CD8-positive, alpha-beta memory T cell (primary cell): Measurements from ENCODE around the gene NEK9. TPM values are rescaled to one million over a fixed set of nuclear protein-coding genes. Genes with fewer than 3 reads are reported as not detected.

Experiments
- CTCF ChIA-PET: fragments of 350-600 bp; sonication (Branson Sonifier 250); formaldehyde crosslinking; loops from one replicate; lab custom pipeline; 2021; ENCODE audit warnings: antibody characterized with exemption; lab: Charles Lee
- POLR2A ChIA-PET: fragments of 350-600 bp; sonication (Branson Sonifier 250); formaldehyde crosslinking; loops from one replicate; lab custom pipeline; 2021; ENCODE audit warnings: antibody characterized with exemption; lab: Charles Lee
- DNase-seq, 5 donors: peaks; one replicate each; pipeline versions ENCODE4 v3.0.0 to v3.0.0-alpha.2; 2020 to 2022; ENCODE audit warnings: mixed read lengths in 1 of 5
- H3K27ac ChIP-seq: one replicate; pipeline ENCODE4 v1.7.0; 2013; ENCODE audit warnings: low read depth, mild to moderate bottlenecking, low read length, moderate library complexity
- H3K27me3 ChIP-seq: 2 replicates; pipeline ENCODE4 v1.7.0; 2013; ENCODE audit warnings: low read length, mild to moderate bottlenecking; ENCODE audit not compliant: insufficient read depth, poor library complexity, severe bottlenecking
- H3K36me3 ChIP-seq: 2 replicates; pipeline ENCODE4 v1.7.0; 2013; ENCODE audit warnings: mild to moderate bottlenecking, low read length, moderate library complexity; ENCODE audit not compliant: insufficient read depth
- H3K4me1 ChIP-seq: 2 replicates; pipeline ENCODE4 v1.7.0; 2013; ENCODE audit warnings: mild to moderate bottlenecking, low read length, moderate library complexity; ENCODE audit not compliant: insufficient read depth
- H3K4me3 ChIP-seq: 2 replicates; pipeline ENCODE4 v1.7.0; 2013; ENCODE audit warnings: mild to moderate bottlenecking, low read length
- H3K9me3 ChIP-seq: 2 replicates; pipeline ENCODE4 v1.7.0; 2013; ENCODE audit warnings: mild to moderate bottlenecking, low read length
- H3K27ac Mint-ChIP-seq, 8 donors: one replicate each; pipeline ENCODE4 v1.8.0; 2020 to 2021; ENCODE audit warnings: mixed read lengths in 8 of 8, mild to moderate bottlenecking in 6 of 8, inconsistent platforms in 3 of 8, moderate library complexity in 3 of 8
- H3K27me3 Mint-ChIP-seq, 2 donors: one replicate each; pipeline ENCODE4 v1.8.0; 2020 to 2021; ENCODE audit warnings: mixed read lengths in 2 of 2, mild to moderate bottlenecking in 1 of 2, moderate library complexity in 1 of 2
- H3K36me3 Mint-ChIP-seq, 3 donors: one replicate each; pipeline ENCODE4 v1.8.0; 2020 to 2021; ENCODE audit warnings: mixed read lengths in 3 of 3, inconsistent platforms in 1 of 3, mild to moderate bottlenecking in 1 of 3
- H3K4me1 Mint-ChIP-seq, 3 donors: one replicate each; pipeline ENCODE4 v1.8.0; 2020 to 2021; ENCODE audit warnings: mixed read lengths in 3 of 3, inconsistent platforms in 1 of 3, mild to moderate bottlenecking in 1 of 3
- H3K4me3 Mint-ChIP-seq, 7 donors: one replicate each; pipeline ENCODE4 v1.8.0; 2020 to 2021; ENCODE audit warnings: mixed read lengths in 7 of 7, mild to moderate bottlenecking in 6 of 7, moderate library complexity in 4 of 7, inconsistent platforms in 2 of 7
- H3K9me3 Mint-ChIP-seq, 5 donors: one replicate each; pipeline ENCODE4 v1.8.0; 2020 to 2022; ENCODE audit warnings: mixed read lengths in 5 of 5, mild to moderate bottlenecking in 3 of 5, moderate library complexity in 2 of 5, inconsistent platforms in 1 of 5
- polyA plus RNA-seq: library from polyadenylated mRNA; unstranded; fragments of 300-500 nt; fragmentation: Illumina TruSeq; gene quantifications from one replicate; pipeline ENCODE4 v1.2.3, GENCODE V29; 2021
- total RNA-seq, 2 experiments: library from RNA; stranded (reverse); gene quantifications; one replicate each; pipeline ENCODE4 v1.2.3, GENCODE V29; 2021

The NEK9 gene
- total and polyA plus RNA-seq, 3 experiments from 2014 or later: 18.0 to 74.0 (median 72.2) TPM

GRCh38 chr14:75091251-75091650, 35.6 kb downstream of the NEK9 start:
- Histone ChIP-seq H3K4me1 (no peaks in the 10 kb centered on the region), H3K36me3 (peaks cover 51% of the 10 kb centered on the region), H3K9me3 (no peaks in the 10 kb centered on the region), H3K27me3 (no peaks in the 10 kb centered on the region), H3K4me3 (no peak overlapping the region), H3K27ac (no peak overlapping the region)
- Mint-ChIP-seq H3K27me3 (no peaks in the 10 kb centered on the region), H3K4me3 (no peak overlapping the region), H3K36me3 (peaks cover 8 to 78% (median 17%) of the 10 kb centered on the region in 3 donors), H3K9me3 (no peaks in the 10 kb centered on the region), H3K4me1 (no peaks in the 10 kb centered on the region), H3K27ac (peak overlapping the region in 1 of 8 donors; percentile 7)
- CTCF ChIA-PET: interaction anchor here (1.3 to 3.8 kb wide), 3 partner anchors 10 to 230 kb away, joined by 3 to 37 read pairs (median 7); no protein-coding TSS in a partner anchor
- POLR2A ChIA-PET: no interaction called here
- DNase-seq: no peak

DNA sequence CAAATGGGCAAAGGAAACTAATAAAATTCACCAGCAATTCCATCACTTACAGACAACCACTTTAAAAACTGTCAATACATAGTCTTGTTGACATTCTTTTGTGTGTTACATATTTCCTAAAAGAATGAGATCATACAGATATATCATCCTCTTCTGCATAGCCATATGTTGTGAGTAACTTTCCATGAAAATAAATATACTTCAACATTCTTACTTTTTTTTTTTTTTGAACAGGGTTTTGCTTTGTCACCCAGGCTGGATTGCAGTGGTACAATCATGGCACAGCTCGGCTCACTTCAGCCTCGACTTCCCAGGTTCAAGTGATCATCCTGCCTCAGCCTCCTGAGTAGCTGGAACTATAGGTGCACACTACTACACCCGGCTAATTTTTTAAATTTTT, 36.5 kb downstream of the NEK9 start:
- peak overlapping the region in 1 of 8 donors; percentile 56 for H3K27ac Mint-ChIP-seq
- peaks cover 8 to 77% (median 19%) of the 10 kb centered on the region in 3 donors for H3K36me3 Mint-ChIP-seq
- Histone ChIP-seq H3K27ac (no peak overlapping the region), H3K27me3 (no peaks in the 10 kb centered on the region), H3K9me3 (no peaks in the 10 kb centered on the region), H3K4me3 (no peak overlapping the region), H3K36me3 (peaks cover 52% of the 10 kb centered on the region), H3K4me1 (no peaks in the 10 kb centered on the region)
- no peaks in the 10 kb centered on the region for H3K4me1 Mint-ChIP-seq
- no peak for DNase-seq
- CTCF ChIA-PET: interaction anchor here (1.5 to 3.8 kb wide), 2 partner anchors 144 to 229 kb away, joined by 7 to 37 read pairs; no protein-coding TSS in a partner anchor
- no peaks in the 10 kb centered on the region for H3K27me3 Mint-ChIP-seq
- no peaks in the 10 kb centered on the region for H3K9me3 Mint-ChIP-seq
- POLR2A ChIA-PET: no interaction called here
- no peak overlapping the region for H3K4me3 Mint-ChIP-seq

DNA sequence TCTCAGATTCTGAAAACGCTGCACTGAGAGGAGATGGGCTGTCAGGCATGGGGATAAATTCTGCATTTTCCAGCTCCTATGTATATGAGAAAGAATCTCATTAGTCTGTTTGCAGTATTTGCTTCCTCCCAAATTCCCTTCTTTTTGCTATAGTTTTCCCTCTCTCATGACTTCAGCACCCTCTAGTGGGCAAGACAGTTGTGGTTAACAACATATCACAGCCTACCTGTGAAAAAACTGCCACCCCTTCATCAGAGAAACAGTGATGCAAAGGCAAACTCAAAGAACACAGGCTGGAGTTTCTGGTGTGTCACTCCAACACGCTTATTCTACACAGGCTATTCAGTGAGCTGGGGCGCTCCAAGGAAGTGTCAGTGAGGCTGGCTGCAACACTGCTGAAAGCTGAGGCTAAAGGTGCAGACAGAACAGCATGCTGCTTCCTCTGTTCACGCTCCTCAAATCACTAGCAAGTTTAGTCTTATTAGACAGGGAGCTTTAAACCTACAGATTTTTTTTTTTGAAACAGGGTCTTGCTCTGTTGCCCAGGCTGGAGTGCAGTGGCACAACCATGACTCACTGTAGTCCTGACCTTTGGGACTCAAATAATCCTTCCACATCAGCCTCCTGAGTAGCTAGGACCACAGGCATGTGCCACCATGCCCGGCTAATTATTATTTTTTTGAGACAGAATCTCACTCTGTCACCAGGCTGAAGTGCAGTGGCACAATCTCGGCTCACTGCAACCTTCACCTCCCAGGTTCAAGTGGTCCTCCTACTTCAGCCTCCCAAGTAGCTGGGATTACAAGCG, 38.1 kb downstream of the NEK9 start:
- Histone ChIP-seq H3K36me3 (peaks cover 54% of the 10 kb centered on the region), H3K9me3 (no peaks in the 10 kb centered on the region), H3K27me3 (no peaks in the 10 kb centered on the region), H3K4me1 (no peaks in the 10 kb centered on the region), H3K27ac (no peak overlapping the region), H3K4me3 (no peak overlapping the region)
- ChIA-PET CTCF (interaction anchor here (0.7 to 3.8 kb wide), 30 partner anchors 10 to 480 kb away, joined by 3 to 37 read pairs (median 5); partner anchors contain the start of genes ACYP1 and RPS6KL1), POLR2A (interaction anchor here (0.6 to 1.2 kb wide), 2 partner anchors 25 to 85 kb away, joined by 3 read pairs; partner anchors contain the start of gene ACYP1)
- H3K36me3 Mint-ChIP-seq: peaks cover 3 to 79% (median 22%) of the 10 kb centered on the region in 3 donors
- no peaks in the 10 kb centered on the region for H3K9me3 Mint-ChIP-seq
- no peak overlapping the region for H3K27ac Mint-ChIP-seq
- no peaks in the 10 kb centered on the region for H3K4me1 Mint-ChIP-seq
- peak in 3 of 5 donors; percentile 14 to 34 (median 32) for DNase-seq
- no peak overlapping the region for H3K4me3 Mint-ChIP-seq
- H3K27me3 Mint-ChIP-seq: no peaks in the 10 kb centered on the region

- H3K27me3 ChIP-seq: no peaks in the 10 kb centered on the region
- ChIA-PET POLR2A (interaction anchor here (0.6 to 1.2 kb wide), 2 partner anchors 25 to 85 kb away, joined by 3 read pairs; partner anchors contain the start of gene ACYP1), CTCF (interaction anchor here (0.7 to 3.8 kb wide), 29 partner anchors 10 to 479 kb away, joined by 3 to 37 read pairs (median 5); partner anchors contain the start of genes ACYP1 and RPS6KL1)
- Mint-ChIP-seq H3K4me3 (no peak overlapping the region), H3K9me3 (no peaks in the 10 kb centered on the region), H3K27ac (peak overlapping the region in 1 of 8 donors; percentile 75), H3K27me3 (no peaks in the 10 kb centered on the region), H3K4me1 (no peaks in the 10 kb centered on the region), H3K36me3 (peaks cover 3 to 82% (median 24%) of the 10 kb centered on the region in 3 donors)
- H3K36me3 ChIP-seq: peaks cover 55% of the 10 kb centered on the region
- no peaks in the 10 kb centered on the region for H3K9me3 ChIP-seq
- H3K4me1 ChIP-seq: no peaks in the 10 kb centered on the region
- DNase-seq: no peak
- H3K27ac ChIP-seq: no peak overlapping the region
- H3K4me3 ChIP-seq: no peak overlapping the region
These were observed 38.7 kb downstream of the NEK9 start for GRCh38 chr14:75088153-75088552.

DNA sequence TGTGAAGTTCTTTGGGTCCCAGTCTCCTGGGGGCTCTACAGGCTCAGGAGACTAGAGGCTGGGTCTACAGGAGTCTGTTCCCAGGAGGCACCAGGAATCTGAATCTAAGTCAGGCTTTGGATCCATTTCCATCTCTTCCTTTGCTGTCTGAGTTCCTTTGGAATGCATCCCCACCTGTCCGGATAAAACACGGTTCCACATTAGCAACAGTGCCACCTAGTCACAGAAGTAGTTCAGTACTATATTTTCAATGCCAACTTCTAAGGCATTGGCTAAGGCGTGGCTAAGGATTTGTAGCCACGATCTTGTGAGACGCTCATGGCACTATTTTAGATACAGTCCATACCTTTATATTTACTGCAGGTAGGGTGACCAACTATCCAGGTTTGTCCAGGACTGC, 42.3 kb downstream of the NEK9 start:
- no peak overlapping the region for H3K4me3 ChIP-seq
- CTCF ChIA-PET: interaction anchor here (1.0 to 1.8 kb wide), 2 partner anchors 137 to 224 kb away, joined by 3 to 5 read pairs; no protein-coding TSS in a partner anchor
- H3K27ac ChIP-seq: no peak overlapping the region
- Mint-ChIP-seq H3K4me3 (no peak overlapping the region), H3K36me3 (peaks cover 3 to 79% (median 28%) of the 10 kb centered on the region in 3 donors), H3K27me3 (no peaks in the 10 kb centered on the region), H3K4me1 (no peaks in the 10 kb centered on the region), H3K9me3 (no peaks in the 10 kb centered on the region), H3K27ac (no peak overlapping the region)
- H3K27me3 ChIP-seq: no peaks in the 10 kb centered on the region
- DNase-seq: no peak
- no peaks in the 10 kb centered on the region for H3K9me3 ChIP-seq
- no peaks in the 10 kb centered on the region for H3K4me1 ChIP-seq
- POLR2A ChIA-PET: no interaction called here
- H3K36me3 ChIP-seq: peaks cover 46% of the 10 kb centered on the region

GRCh38 chr14:75083271-75083670, 43.6 kb downstream of the NEK9 start:
- Mint-ChIP-seq H3K4me1 (no peaks in the 10 kb centered on the region), H3K27me3 (no peaks in the 10 kb centered on the region), H3K36me3 (peaks cover 3 to 74% (median 25%) of the 10 kb centered on the region in 3 donors), H3K4me3 (no peak overlapping the region), H3K9me3 (no peaks in the 10 kb centered on the region), H3K27ac (peak overlapping the region in 1 of 8 donors; percentile 56)
- POLR2A ChIA-PET: no interaction called here
- Histone ChIP-seq H3K27me3 (no peaks in the 10 kb centered on the region), H3K36me3 (peaks cover 43% of the 10 kb centered on the region), H3K9me3 (no peaks in the 10 kb centered on the region), H3K27ac (no peak overlapping the region), H3K4me3 (no peak overlapping the region), H3K4me1 (no peaks in the 10 kb centered on the region)
- DNase-seq: no peak
- CTCF ChIA-PET: interaction anchor here (0.8 to 1.8 kb wide), 3 partner anchors 16 to 225 kb away, joined by 3 to 5 read pairs (median 4); no protein-coding TSS in a partner anchor

DNA sequence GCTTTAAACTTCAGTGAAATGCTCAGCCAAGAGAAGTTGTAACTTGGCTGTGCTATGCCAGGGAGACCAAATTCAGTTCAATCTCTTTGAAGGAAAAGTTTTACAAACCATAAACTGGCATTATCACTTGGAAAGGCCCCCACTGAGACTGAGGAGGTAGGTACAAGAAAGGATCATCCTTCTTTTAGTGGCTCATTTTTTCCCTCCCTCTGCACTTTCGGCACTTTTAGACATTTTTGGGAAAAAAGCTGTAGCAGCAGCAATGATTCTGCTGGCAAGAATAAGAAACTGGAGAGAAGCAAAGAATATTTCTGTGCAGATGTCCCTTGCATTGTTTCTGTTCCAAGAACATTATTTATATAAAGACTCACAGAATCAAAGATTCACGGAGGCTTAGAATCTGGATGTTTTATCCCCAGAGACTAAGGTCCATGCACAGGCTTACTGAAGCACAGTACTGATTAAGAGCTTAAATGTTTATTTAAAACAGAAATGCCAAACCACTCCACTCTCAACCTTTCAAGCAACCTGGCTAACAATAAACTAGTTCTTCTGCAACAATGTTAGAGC, 45.1 kb downstream of the NEK9 start:
- H3K36me3 ChIP-seq: peaks cover 28% of the 10 kb centered on the region
- H3K27me3 ChIP-seq: no peaks in the 10 kb centered on the region
- H3K4me1 Mint-ChIP-seq: peaks cover 0 to 1% (median 0%) of the 10 kb centered on the region in 3 donors
- no peak for DNase-seq
- H3K27ac ChIP-seq: no peak overlapping the region
- no peak overlapping the region for H3K4me3 Mint-ChIP-seq
- no peak overlapping the region for H3K4me3 ChIP-seq
- peaks cover 0 to 59% (median 19%) of the 10 kb centered on the region in 3 donors for H3K36me3 Mint-ChIP-seq
- H3K9me3 ChIP-seq: no peaks in the 10 kb centered on the region
- no peaks in the 10 kb centered on the region for H3K9me3 Mint-ChIP-seq
- ChIA-PET POLR2A (no interaction called here), CTCF (interaction anchor here (1.0 kb wide), 1 partner anchor 10 kb away, joined by 3 read pairs; no protein-coding TSS in a partner anchor)
- H3K4me1 ChIP-seq: no peaks in the 10 kb centered on the region
- H3K27me3 Mint-ChIP-seq: no peaks in the 10 kb centered on the region
- peak overlapping the region in 1 of 8 donors; percentile 42 for H3K27ac Mint-ChIP-seq
